PFSK-1 (cell line): ENCODE measurements around the gene POMGNT1.

Experiments
- FOXP2 ChIP-seq: optimal IDR thresholded peaks from 2 replicates; pipeline ENCODE3; 2011; ENCODE audit warnings: borderline replicate concordance, control low read depth, inconsistent platforms; ENCODE audit not compliant: insufficient read depth; ENCODE audit errors: extremely low read length, extremely low read depth
- POLR2AphosphoS5 ChIP-seq: IDR thresholded peaks from 2 replicates; pipeline ENCODE4 v1.6.1; 2012; ENCODE audit warnings: low read depth, mild to moderate bottlenecking, control low read depth, low read length, moderate library complexity
- SIN3A ChIP-seq: IDR thresholded peaks from 2 replicates; pipeline ENCODE4 v1.6.1; 2012; ENCODE audit warnings: mild to moderate bottlenecking, low read length, moderate library complexity, borderline replicate concordance; ENCODE audit not compliant: insufficient read depth
- TAF1 ChIP-seq: IDR thresholded peaks from 2 replicates; pipeline ENCODE4 v1.6.1; 2012; ENCODE audit warnings: low read length, control low read depth, borderline replicate concordance; ENCODE audit not compliant: insufficient read depth
- TF ChIP-seq, protein P1 (sequence below), 2 experiments: IDR thresholded peaks; 2 replicates each; pipeline versions ENCODE4 v1.6.1 to v1.8.0; 2011 to 2012; ENCODE audit warnings: low read depth in 2 of 2, low read length in 2 of 2, control low read depth in 1 of 2, inconsistent platforms in 1 of 2, mild to moderate bottlenecking in 1 of 2, moderate library complexity in 1 of 2; ENCODE audit not compliant: insufficient read depth in 1 of 2

POMGNT1 gene

DNA sequence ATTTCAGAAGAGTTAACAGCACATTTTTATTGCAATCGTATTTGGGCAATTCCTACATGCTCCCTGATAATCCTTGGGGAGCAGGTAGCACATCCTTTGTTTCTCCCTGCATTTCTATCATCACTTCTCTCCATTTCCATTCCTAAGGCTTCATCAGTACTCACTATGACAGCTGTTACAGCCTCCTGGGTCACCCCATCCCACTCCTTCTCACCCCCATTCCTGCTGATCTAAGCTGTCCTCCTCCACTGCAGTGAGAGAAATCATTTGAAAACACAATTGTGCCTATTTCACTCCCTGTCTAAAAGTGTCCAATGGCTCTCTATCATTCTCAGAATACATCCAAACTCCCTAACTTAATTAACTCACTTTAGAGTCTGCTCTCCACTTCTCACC is 40.3 kb downstream of the POMGNT1 start:
- no peak for TF ChIP-seq SIN3A
- TF ChIP-seq, protein P1, sequence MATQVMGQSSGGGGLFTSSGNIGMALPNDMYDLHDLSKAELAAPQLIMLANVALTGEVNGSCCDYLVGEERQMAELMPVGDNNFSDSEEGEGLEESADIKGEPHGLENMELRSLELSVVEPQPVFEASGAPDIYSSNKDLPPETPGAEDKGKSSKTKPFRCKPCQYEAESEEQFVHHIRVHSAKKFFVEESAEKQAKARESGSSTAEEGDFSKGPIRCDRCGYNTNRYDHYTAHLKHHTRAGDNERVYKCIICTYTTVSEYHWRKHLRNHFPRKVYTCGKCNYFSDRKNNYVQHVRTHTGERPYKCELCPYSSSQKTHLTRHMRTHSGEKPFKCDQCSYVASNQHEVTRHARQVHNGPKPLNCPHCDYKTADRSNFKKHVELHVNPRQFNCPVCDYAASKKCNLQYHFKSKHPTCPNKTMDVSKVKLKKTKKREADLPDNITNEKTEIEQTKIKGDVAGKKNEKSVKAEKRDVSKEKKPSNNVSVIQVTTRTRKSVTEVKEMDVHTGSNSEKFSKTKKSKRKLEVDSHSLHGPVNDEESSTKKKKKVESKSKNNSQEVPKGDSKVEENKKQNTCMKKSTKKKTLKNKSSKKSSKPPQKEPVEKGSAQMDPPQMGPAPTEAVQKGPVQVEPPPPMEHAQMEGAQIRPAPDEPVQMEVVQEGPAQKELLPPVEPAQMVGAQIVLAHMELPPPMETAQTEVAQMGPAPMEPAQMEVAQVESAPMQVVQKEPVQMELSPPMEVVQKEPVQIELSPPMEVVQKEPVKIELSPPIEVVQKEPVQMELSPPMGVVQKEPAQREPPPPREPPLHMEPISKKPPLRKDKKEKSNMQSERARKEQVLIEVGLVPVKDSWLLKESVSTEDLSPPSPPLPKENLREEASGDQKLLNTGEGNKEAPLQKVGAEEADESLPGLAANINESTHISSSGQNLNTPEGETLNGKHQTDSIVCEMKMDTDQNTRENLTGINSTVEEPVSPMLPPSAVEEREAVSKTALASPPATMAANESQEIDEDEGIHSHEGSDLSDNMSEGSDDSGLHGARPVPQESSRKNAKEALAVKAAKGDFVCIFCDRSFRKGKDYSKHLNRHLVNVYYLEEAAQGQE (IDR thresholded peaks at IDR 0.05; ENCODE audit: insufficient read depth in 1 of 2, low read depth in 2 of 2, low read length in 2 of 2), result no peak
- no peak for TF ChIP-seq POLR2AphosphoS5
- no peak for TF ChIP-seq TAF1
- no peak for TF ChIP-seq FOXP2

DNA sequence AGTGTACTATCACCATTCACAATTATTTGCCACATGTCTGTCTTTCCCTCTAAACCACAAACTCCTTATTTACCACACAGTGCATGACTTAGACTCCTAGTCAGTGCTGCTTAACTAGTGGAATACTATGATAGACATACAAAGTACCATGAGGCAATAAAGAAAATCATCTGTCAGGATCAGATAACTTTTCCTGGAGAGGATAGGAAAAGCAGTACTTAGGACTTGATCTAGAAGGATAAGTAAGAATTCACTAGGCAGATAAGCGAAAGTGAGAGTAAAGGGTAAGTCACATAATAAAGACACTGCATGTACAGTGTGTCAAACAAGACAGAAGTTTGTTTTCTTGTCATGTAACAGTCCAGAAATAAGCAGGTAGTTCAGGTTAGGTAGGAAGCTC is 44.5 kb downstream of the POMGNT1 start:
- TF ChIP-seq, protein P1 (IDR thresholded peaks at IDR 0.05; ENCODE audit: insufficient read depth in 1 of 2, low read depth in 2 of 2, low read length in 2 of 2), result no peak
- TF ChIP-seq FOXP2, result no peak
- no peak for TF ChIP-seq TAF1
- no peak for TF ChIP-seq POLR2AphosphoS5
- no peak for TF ChIP-seq SIN3A

DNA sequence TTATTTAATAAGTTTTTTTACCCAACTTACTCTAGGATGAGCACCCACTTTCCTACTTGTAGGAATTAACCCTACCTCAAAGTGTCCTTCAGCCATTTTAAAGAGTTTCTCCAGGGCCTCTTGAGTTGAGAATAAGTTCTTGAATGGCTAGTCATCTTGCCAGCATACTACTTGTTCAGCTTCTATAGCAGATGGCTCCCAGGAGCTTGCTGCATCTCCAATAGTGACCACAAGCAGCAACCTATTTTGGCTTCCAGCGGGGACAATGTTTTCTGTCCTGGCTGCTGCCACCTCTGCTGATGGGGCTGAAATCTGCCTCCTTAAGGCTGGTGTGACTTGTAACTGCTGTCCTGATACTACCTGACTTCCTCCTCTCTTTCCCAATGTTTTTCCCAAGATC is 45.0 kb downstream of the POMGNT1 start:
- TF ChIP-seq TAF1, result no peak
- TF ChIP-seq SIN3A, result no peak
- TF ChIP-seq FOXP2, result no peak
- TF ChIP-seq POLR2AphosphoS5, result no peak
- TF ChIP-seq, protein P1 (IDR thresholded peaks at IDR 0.05; ENCODE audit: insufficient read depth in 1 of 2, low read depth in 2 of 2, low read length in 2 of 2), result no peak

DNA sequence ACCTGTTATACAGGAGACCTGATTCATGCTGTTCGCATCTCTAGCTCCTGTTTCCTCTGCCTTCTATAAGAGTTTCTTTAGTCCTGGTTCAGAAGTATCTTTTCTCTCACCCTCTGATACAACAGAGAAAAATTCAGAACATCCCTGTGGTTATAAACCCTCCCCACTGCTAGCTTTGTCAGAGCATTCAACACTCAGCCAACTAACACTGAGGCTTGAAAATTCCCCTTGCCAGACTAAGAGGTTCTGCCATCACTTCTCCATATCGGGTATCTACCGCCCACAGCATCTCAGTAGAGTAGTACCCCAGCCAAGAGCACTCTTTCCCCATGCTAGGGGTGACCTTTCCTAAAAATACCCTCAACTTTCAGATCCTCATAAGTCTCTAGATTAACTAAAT is 46.2 kb downstream of the POMGNT1 start:
- TF ChIP-seq, protein P1 (IDR thresholded peaks at IDR 0.05; ENCODE audit: insufficient read depth in 1 of 2, low read depth in 2 of 2, low read length in 2 of 2), result no peak
- TF ChIP-seq POLR2AphosphoS5, result no peak
- no peak for TF ChIP-seq SIN3A
- TF ChIP-seq TAF1, result no peak
- TF ChIP-seq FOXP2, result no peak

DNA sequence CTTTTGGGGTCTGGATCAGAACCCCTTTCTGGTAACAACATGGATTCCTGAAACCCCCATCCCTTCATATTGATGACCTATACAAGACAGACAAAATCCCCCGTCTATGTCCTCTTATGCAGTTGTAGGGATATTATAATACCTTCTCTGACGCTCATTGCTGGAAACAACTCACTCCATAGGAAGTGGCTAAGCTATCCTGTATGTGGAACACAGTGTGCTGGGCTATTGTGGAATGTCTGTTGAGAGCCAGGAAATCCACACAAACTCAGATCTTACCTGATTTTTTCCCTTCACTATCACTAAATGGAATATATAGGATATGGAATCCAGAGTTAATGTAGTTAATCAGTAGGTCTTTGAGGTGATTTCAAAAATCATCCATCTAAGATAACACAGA is 48.1 kb downstream of the POMGNT1 start:
- TF ChIP-seq FOXP2, result no peak
- no peak for TF ChIP-seq POLR2AphosphoS5
- TF ChIP-seq, protein P1 (IDR thresholded peaks at IDR 0.05; ENCODE audit: insufficient read depth in 1 of 2, low read depth in 2 of 2, low read length in 2 of 2), result no peak
- no peak for TF ChIP-seq TAF1
- no peak for TF ChIP-seq SIN3A
